HepG2 (cell line): Measurements from ENCODE around the gene SPAG4.
A peak's percentile ranks its signal among the peaks of the same experiment; 100 is the strongest.

Experiments
- ATF3 ChIP-seq: sonication (generic); formaldehyde crosslinking; IDR thresholded peaks from 2 replicates; pipeline ENCODE4 v1.4.0; 2020; ENCODE audit warnings: missing genetic modification reagents
- ATF5 ChIP-seq: sonication (generic); formaldehyde crosslinking; IDR thresholded peaks from 2 replicates; pipeline ENCODE4 v1.4.0; 2020; ENCODE audit warnings: mild to moderate bottlenecking, low read depth, missing genetic modification reagents
- CBX5 ChIP-seq: sonication (generic); formaldehyde crosslinking; IDR thresholded peaks from 2 replicates; pipeline ENCODE4 v1.4.0; 2020; ENCODE audit warnings: missing genetic modification reagents, borderline replicate concordance
- CTCF ChIP-seq: sonication (generic); formaldehyde crosslinking; IDR thresholded peaks from 2 replicates; pipeline ENCODE4 v1.5.0; 2020; ENCODE audit warnings: mild to moderate bottlenecking, missing genetic modification reagents, moderate library complexity
- E2F1 ChIP-seq: sonication (generic); formaldehyde crosslinking; IDR thresholded peaks from 2 replicates; pipeline ENCODE4 v1.5.0; 2020; ENCODE audit warnings: missing genetic modification reagents
- KLF9 ChIP-seq: IDR thresholded peaks from 2 replicates; pipeline ENCODE4 v1.6.1; 2016; ENCODE audit warnings: low read depth
- LRRFIP1 ChIP-seq: sonication (generic); formaldehyde crosslinking; conservative IDR thresholded peaks from 2 replicates; pipeline ENCODE4 v1.4.0; 2020; ENCODE audit warnings: missing genetic modification reagents
- NFRKB ChIP-seq: fragments of 450-650 bp; IDR thresholded peaks from 2 replicates; pipeline ENCODE4 v1.6.1; 2017
- POLR2A ChIP-seq, 2 experiments: IDR thresholded peaks; 2 replicates each; pipeline ENCODE4 v1.6.1; 2011; ENCODE audit warnings: low read depth in 2 of 2, low read length in 2 of 2, mild to moderate bottlenecking in 1 of 2, moderate library complexity in 1 of 2; ENCODE audit not compliant: insufficient read depth in 1 of 2
- POLR2AphosphoS2 ChIP-seq: IDR thresholded peaks from 2 replicates; pipeline ENCODE4 v1.6.1; 2011; ENCODE audit warnings: low read depth, low read length, improper control_type of control experiment
- RFX1 ChIP-seq: fragments of 450-650 bp; IDR thresholded peaks from 2 replicates; pipeline ENCODE4 v1.6.1; 2017
- TAF1 ChIP-seq: sonication (generic); formaldehyde crosslinking; IDR thresholded peaks from 2 replicates; pipeline ENCODE4 v1.4.0; 2020; ENCODE audit warnings: missing genetic modification reagents
- ZBTB39 ChIP-seq: sonication (generic); formaldehyde crosslinking; IDR thresholded peaks from 2 replicates; pipeline ENCODE4 v1.5.0; 2020; ENCODE audit warnings: missing genetic modification reagents
- ZNF431 ChIP-seq: sonication (generic); formaldehyde crosslinking; IDR thresholded peaks from 2 replicates; pipeline ENCODE4 v1.9.0; 2022; ENCODE audit warnings: missing genetic modification reagents, low read depth, mild to moderate bottlenecking, borderline replicate concordance

GRCh38 chr20:35604449-35604747 lies 11.2 kb upstream of the SPAG4 start:
- TF ChIP-seq ZBTB39 (CRISPR knock-in tag) (no peak), CTCF (peak; percentile 78), LRRFIP1 (no peak), KLF9 (no peak), ATF3 (CRISPR knock-in tag) (no peak), ATF5 (CRISPR knock-in tag) (no peak), NFRKB (no peak), POLR2A (IDR thresholded peaks at IDR 0.05; ENCODE audit: insufficient read depth in 1 of 2, low read depth in 2 of 2, low read length in 2 of 2) (no peak), E2F1 (CRISPR knock-in tag) (no peak), TAF1 (no peak), POLR2AphosphoS2 (no peak), RFX1 (no peak), CBX5 (no peak), ZNF431 (CRISPR knock-in tag) (no peak)
